ENCODE results near the gene RNF126.
A peak's percentile ranks its signal among the peaks of the same experiment; 100 is the strongest.
"Not testable (repeated sequence)": the region's sequence is repeated elsewhere in the genome, so short reads cannot be mapped to it uniquely, and the experiment has no call there.

Gene RNF126

GRCh38 chr19:646779-647565 is 16.0 kb downstream of the RNF126 start:
- DNase-seq = no peak

DNA sequence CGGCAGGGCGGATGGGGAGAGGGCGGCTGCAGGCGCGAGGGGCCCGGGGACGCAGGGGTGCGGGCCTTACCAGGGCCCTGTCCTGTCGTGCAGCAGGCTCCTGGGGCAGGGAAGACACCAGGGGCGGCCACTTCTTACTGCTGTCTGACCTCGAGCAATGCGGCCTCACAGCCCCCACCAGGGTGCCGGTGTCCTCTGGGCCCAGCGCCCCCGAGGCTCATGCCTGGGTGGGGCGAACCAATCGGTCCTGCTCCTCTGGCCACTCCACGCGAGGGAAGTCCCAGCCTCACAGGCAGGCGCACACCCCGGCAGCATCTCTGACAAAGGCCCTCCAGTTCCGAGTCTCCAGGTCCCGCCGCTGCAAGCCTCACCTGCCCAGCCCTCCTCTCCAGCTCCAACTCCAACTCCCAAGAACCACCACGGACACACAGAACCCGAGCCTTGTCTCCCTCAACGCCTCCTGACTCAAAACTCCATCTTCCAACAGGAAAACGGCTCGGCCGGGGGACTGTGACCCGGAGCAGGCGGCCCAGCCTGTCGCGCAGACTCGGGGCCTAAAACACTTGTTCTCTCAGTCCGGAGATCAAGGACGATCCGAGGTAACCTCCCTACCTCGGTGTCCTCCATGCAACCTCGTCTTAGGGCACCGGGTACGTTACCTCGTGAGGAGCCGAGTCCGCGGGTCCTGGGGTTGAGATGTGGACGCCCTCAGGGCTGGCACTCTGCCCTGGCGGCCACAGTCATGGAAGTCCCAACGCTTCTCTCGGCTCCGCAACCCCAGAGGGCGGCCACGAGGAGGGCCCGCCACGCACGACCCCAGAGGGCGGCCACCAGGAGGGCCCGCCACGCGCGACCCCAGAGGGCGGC is 16.9 kb downstream of the RNF126 start:
- no peak for DNase-seq

- DNase-seq = no peak
Observed at GRCh38 chr19:644789-645188, 18.2 kb downstream of the RNF126 start.

DNA sequence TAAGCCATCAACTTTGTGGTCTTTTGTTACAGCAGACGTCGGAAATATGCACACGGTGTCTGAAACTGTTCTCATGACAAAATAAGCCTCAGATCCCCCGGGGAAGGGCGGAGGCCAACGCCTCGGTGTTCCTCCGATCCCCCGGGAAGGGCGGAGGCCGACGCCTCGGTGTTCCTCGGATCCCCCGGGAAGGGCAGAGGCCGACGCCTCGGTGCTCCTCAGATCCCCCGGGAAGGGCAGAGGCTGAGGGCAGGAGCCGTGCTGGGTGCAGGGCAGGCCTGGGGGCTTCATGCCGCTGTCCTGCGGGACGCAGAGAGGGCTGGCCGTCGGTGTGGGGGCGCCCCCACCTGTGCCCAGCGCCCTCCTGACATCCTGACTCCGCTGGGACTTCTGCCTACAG is 18.7 kb downstream of the RNF126 start:
- no peak for DNase-seq

- no peak for DNase-seq
Observed at GRCh38 chr19:643736-644135, 19.3 kb downstream of the RNF126 start.

DNA sequence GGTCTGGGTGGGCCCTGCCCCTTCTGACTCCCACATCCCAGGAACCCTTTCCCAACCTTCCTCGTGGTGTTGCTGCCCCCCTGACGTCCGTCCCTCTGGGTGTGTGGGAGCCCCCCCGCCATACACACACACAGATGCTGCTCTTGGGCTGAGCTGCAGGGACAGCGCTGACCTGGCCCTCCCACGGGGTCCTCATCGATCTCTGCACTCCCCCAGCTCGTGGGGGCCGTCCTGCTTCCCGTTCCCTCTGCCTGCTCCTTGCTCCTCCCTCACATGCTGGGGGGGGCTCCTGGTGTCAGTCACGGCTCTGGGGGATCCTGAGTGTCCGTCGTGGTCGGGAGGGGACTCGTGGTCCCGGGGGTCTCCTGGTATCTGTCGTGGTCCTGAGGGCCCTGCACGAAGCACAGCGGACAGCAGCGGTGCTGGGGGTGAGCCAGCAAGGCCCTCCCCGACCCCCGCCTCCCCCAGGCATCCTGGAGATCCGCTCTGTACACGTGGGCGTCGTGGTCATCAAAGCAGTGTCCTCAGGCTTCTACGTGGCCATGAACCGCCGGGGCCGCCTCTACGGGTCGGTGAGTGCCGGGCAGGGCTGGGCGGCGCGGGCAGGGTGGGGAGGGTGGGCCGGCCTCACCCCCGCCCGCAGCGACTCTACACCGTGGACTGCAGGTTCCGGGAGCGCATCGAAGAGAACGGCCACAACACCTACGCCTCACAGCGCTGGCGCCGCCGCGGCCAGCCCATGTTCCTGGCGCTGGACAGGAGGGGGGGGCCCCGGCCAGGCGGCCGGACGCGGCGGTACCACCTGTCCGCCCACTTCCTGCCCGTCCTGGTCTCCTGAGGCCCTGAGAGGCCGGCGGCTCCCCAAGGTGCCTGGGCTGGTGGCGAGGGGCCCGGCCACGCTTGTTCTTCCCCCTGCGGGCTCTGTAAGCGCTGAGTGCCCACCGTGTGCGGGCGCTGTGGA is 20.0 kb downstream of the RNF126 start:
- DNase-seq = no peak

DNA sequence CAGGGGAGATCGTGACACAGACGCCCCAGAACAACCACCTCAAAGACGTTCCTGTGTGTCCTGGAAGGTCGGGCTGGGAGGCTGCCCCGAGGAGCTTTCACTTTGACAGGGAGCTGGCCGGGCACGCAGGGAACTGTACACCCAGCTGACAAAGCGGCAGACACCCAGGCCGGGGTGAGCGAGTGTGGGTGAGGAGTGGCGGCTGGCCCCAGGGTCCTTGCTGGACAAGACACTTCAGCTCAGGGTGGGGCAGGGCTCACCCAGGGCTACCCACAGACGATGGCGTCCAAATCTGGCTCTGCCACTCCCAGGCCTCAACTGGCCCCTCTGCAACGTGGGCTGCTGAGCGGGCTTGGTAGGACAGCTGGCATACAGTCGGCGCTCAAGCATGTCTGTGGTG is 21.3 kb downstream of the RNF126 start:
- DNase-seq = no peak

GRCh38 chr19:640606-641189 is 22.3 kb downstream of the RNF126 start:
- DNase-seq = no peak

GRCh38 chr19:640161-640558 is 22.9 kb downstream of the RNF126 start:
- DNase-seq = no peak

- peak; percentile 91 to 98 (median 94) for DNase-seq
Observed at GRCh38 chr19:639253-640160, 23.5 kb downstream of the RNF126 start, which contains the start of gene FGF22. FGF22 (plus strand) TSS chr19:639879; CDS start chr19:639926, 47 bp downstream.

DNA sequence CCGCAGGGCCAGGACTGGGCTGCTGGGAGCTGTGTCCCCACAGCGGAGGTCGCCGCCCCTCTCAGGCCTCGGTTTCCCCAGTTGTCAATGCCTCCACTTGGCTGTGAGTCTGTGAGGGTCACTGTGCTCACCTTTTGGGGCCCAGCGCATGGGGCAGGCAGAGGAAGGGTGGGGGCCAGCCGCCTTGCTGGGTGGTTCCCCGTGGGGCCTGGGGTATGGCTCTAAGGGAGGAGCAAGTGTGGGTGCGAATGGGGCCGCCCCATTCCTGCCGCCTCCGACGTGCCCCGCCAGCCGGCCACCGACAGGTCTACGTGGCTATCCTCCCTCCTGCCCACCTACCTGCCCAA is 24.1 kb downstream of the RNF126 start:
- DNase-seq = no peak

DNA sequence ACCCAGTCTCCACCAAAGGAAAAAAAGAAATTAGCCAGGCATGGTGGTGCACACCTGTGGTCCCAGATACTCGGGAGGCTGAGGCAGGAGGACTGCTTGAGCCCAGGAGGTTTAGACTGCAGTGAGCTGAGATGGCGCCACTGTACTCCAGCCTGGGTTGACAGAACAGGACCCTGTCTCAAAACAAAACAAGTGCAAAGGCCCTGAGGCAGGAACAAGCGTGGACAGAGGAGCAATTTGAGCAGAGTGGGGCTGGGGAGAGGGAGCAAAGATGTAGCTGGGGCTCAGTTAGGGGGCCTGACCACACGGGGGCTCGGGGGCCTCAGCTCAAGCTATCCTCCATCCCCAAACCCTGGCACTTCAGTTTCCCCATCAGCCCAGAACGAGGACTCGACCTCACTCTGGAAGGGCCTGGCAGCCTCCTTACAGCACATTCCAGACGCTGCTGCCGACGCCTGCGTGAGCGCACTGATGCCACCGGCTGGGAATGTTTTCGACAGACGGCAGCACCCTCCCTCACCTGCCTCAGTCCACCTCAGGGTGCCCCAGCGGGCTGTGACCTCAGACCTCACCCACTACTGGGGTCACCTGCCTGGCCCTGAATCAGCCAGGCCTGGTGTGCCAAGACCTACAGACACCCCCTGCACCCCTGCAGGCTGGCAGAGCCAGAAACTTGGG is 27.9 kb downstream of the RNF126 start:
- DNase-seq = no peak

DNA sequence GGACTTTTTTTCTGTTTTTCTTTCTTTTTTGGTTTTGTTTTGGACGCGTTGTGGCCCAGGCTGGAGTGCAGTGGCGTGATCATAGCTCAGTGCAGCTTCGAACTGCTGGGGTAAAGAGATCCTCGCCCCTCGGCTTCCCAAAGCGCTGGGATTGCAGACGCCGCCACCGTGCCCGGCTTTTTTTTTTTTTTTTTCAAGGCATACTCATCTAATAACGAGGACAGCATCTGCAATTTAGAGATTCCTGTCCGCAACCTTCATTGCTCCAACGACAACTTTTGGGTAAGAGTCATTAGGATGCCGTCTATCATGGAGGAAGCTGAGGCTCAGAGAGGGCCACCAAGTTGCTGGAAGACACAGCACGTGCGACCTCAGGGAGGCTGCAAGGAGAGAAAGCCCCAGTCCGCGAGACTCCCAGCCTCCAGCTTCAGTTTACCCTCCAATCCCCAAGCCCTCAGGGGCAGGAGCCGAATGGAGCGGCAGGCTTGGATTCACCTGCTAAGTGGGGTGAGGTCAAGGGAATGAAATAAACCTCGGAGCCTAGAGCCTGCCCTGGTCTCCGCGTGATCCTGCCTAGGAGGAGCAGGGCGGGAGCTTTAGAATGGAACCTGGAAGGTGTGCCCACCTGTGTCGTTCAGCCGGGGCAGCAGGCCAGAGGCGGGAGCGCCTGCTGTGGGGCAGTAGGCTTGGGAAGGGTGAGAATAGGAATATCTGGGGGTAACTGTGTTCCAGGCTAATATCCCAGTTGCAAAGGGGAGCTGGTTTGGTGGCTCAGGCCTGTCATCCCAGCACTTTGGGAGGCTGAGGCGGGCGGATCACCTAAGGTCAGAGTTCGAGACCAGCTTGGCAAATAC is 29.0 kb downstream of the RNF126 start:
- DNase-seq = peak in 2 of 4 experiments; percentile 24 to 25

GRCh38 chr19:633068-633785 is 29.8 kb downstream of the RNF126 start, which contains the start of gene POLRMT:
POLRMT (minus strand) TSS chr19:633537; CDS start chr19:633512, 25 bp downstream.
- DNase-seq = peak; percentile 98 to 99 (median 99)

- DNase-seq = peak; percentile 65 to 88 (median 76)
Observed at GRCh38 chr19:632579-633067, 30.4 kb downstream of the RNF126 start.

- no peak for DNase-seq
Observed at GRCh38 chr19:629961-630714, 32.9 kb downstream of the RNF126 start.

DNA sequence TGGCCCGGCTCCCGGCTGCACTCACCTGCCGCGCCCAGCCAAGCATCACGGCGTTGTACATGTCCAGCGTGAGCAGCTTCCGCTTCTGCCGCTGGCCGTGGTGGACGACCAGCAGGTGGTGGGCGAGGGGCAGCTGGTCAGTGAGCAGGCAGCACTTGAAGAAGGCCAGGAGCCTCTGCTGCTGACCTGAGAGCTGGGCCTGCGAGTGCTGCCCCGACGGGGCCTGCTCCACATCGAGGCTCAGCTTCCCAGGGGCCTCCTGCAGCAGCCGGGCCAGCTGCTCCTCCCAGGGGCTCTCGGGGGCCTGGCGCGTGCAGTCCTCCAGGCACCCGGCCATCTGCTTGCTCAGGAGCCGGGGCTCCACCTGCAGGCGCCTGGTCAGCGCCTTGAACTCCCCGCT is 33.5 kb downstream of the RNF126 start:
- DNase-seq = not testable (repeated sequence)

GRCh38 chr19:628168-628567 is 34.8 kb downstream of the RNF126 start:
- peak in 1 of 4 experiments; percentile 32 for DNase-seq

Data from suppressor macrophage (primary cell).